ENCODE data around the gene RANBP9. TPM values are rescaled to one million over a fixed set of nuclear protein-coding genes. Genes with fewer than 3 reads are reported as not detected.

RANBP9 gene
- total RNA-seq, 1 experiment from 2014 or later = 73.8 TPM

- no peak overlapping the region for H3K27ac ChIP-seq
- H3K4me1 ChIP-seq (replicated peaks; ENCODE audit: insufficient read depth) = no peaks in the 10 kb centered on the region
- H2AFZ ChIP-seq = no peak overlapping the region
- POLR2A ChIA-PET (ENCODE audit: unreplicated experiment) = no interaction called here
- BruUV-seq (replicated peaks) = no TSS peak
- peaks cover 28% of the 10 kb centered on the region; the same call in 1 of the 2 replicates for H3F3A ChIP-seq (ENCODE audit: insufficient read depth, low read depth)
- H3K9me2 ChIP-seq (ENCODE audit: insufficient read depth) = no peaks in the 10 kb centered on the region
- H4K20me1 ChIP-seq (ENCODE audit: insufficient read depth) = peaks cover 33% of the 10 kb centered on the region; the same call in 1 of the 2 replicates
- intact Hi-C loops (cut with micrococcal nuclease; ENCODE audit: unreplicated experiment) = no loop called here
- no peak for DNase-seq
- H3K27me3 ChIP-seq (ENCODE audit: insufficient read depth, low read depth) = no peaks in the 10 kb centered on the region
- peaks cover 97% of the 10 kb centered on the region for H3K79me2 ChIP-seq (ENCODE audit: low read depth)
- TF ChIP-seq EZH2 (IDR thresholded peaks at IDR 0.05; ENCODE audit: low read depth) = no peak
- no peak for TF ChIP-seq CTCF (conservative IDR thresholded peaks at IDR 0.05)
- H3K36me3 ChIP-seq (ENCODE audit: low read depth) = peaks cover 49% of the 10 kb centered on the region
- no peak overlapping the region for H3K4me2 ChIP-seq
- CTCF ChIA-PET = no interaction called here
- no peaks in the 10 kb centered on the region for H3K9me3 ChIP-seq (ENCODE audit: insufficient read depth, low read depth)
- no peak overlapping the region for H3K4me3 ChIP-seq
Observed at GRCh38 chr6:13694562-13694961, 17.1 kb downstream of the RANBP9 start.

GRCh38 chr6:13689511-13690256, 22.0 kb downstream of the RANBP9 start:
- H3F3A ChIP-seq (ENCODE audit: insufficient read depth, low read depth) = peaks cover 30% of the 10 kb centered on the region
- POLR2A ChIA-PET (ENCODE audit: unreplicated experiment) = no interaction called here
- H3K9me2 ChIP-seq (ENCODE audit: insufficient read depth) = no peaks in the 10 kb centered on the region
- no TSS peak for BruUV-seq (replicated peaks)
- no peak overlapping the region for H3K4me3 ChIP-seq
- H3K27me3 ChIP-seq (ENCODE audit: insufficient read depth, low read depth) = no peaks in the 10 kb centered on the region
- H2AFZ ChIP-seq = no peak overlapping the region
- intact Hi-C loops (cut with micrococcal nuclease; ENCODE audit: unreplicated experiment) = no loop called here
- H3K79me2 ChIP-seq (ENCODE audit: low read depth) = peaks cover 93% of the 10 kb centered on the region
- H4K20me1 ChIP-seq (ENCODE audit: insufficient read depth) = peaks cover 34% of the 10 kb centered on the region; the same call in 1 of the 2 replicates
- H3K27ac ChIP-seq = no peak overlapping the region
- peaks cover 25% of the 10 kb centered on the region for H3K36me3 ChIP-seq (ENCODE audit: low read depth)
- no peaks in the 10 kb centered on the region for H3K4me1 ChIP-seq (replicated peaks; ENCODE audit: insufficient read depth)
- no peak overlapping the region for H3K4me2 ChIP-seq
- no peaks in the 10 kb centered on the region for H3K9me3 ChIP-seq (ENCODE audit: insufficient read depth, low read depth)
- no peak for DNase-seq
- TF ChIP-seq EZH2 (IDR thresholded peaks at IDR 0.05; ENCODE audit: low read depth) (no peak), CTCF (conservative IDR thresholded peaks at IDR 0.05) (no peak)
- CTCF ChIA-PET = no interaction called here

- POLR2A ChIA-PET (ENCODE audit: unreplicated experiment) = no interaction called here
- TF ChIP-seq EZH2 (IDR thresholded peaks at IDR 0.05; ENCODE audit: low read depth) (no peak), CTCF (conservative IDR thresholded peaks at IDR 0.05) (no peak)
- CTCF ChIA-PET = no interaction called here
Observed at GRCh38 chr6:13688692-13689196, 22.9 kb downstream of the RANBP9 start.

More at GRCh38 chr6:13688692-13689196, 22.9 kb downstream of the RANBP9 start:
- Histone ChIP-seq H4K20me1 (ENCODE audit: insufficient read depth) (peaks cover 34% of the 10 kb centered on the region; the same call in 1 of the 2 replicates), H3K4me1 (replicated peaks; ENCODE audit: insufficient read depth) (no peaks in the 10 kb centered on the region), H3K9me2 (ENCODE audit: insufficient read depth) (no peaks in the 10 kb centered on the region), H2AFZ (no peak overlapping the region), H3K9me3 (ENCODE audit: insufficient read depth, low read depth) (no peaks in the 10 kb centered on the region), H3K79me2 (ENCODE audit: low read depth) (peaks cover 93% of the 10 kb centered on the region), H3K27me3 (ENCODE audit: insufficient read depth, low read depth) (no peaks in the 10 kb centered on the region), H3F3A (ENCODE audit: insufficient read depth, low read depth) (peaks cover 28% of the 10 kb centered on the region), H3K4me3 (no peak overlapping the region), H3K36me3 (ENCODE audit: low read depth) (peaks cover 16% of the 10 kb centered on the region), H3K4me2 (no peak overlapping the region), H3K27ac (peak overlapping the region; percentile 38; the same call in 1 of the 2 replicates)
- DNase-seq = no peak
- intact Hi-C loops (cut with micrococcal nuclease; ENCODE audit: unreplicated experiment) = no loop called here
- no TSS peak for BruUV-seq (replicated peaks)
